ENCODE data around the gene ECHDC3. TPM values are rescaled to one million over a fixed set of nuclear protein-coding genes. Genes with fewer than 3 reads are reported as not detected.

Gene ECHDC3
- total RNA-seq, 6 experiments from 2014 or later = 0.10 to 1.4 (median 0.23) TPM; not detected in 1

DNA sequence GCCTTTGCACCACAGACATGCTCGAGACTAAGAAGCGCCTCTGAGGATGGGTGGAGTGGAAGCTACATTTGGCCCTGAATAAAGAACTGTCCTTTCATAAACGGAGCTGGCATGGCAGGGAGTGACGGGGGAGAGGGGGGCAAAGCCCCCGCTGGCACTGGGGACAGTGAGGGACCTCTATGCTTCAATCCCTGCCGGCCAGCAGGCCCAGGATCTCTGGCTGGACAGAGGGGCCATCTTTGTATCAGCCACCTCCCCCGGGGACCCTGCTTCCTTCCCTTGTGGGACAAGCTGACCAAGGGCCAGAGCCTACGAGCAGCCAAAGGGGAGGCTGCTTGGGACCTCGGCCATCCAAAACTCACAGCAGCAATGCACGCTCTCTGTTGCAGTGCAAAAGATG is 28.2 kb upstream of the ECHDC3 start:
- no peak for DNase-seq
- Mint-ChIP-seq H3K9me3 (peaks cover 9% of the 10 kb centered on the region; the same call in 1 of the 2 replicates), H3K27me3 (ENCODE audit: insufficient read depth) (peaks cover 38% of the 10 kb centered on the region), H3K36me3 (ENCODE audit: low read depth) (no peaks in the 10 kb centered on the region), H3K4me3 (no peak overlapping the region), H3K4me1 (ENCODE audit: low read depth) (peaks cover 6% of the 10 kb centered on the region; the same call in 1 of the 2 replicates), H3K27ac (no peak overlapping the region)
- TF ChIP-seq CTCF (IDR thresholded peaks at IDR 0.05) = no peak

DNA sequence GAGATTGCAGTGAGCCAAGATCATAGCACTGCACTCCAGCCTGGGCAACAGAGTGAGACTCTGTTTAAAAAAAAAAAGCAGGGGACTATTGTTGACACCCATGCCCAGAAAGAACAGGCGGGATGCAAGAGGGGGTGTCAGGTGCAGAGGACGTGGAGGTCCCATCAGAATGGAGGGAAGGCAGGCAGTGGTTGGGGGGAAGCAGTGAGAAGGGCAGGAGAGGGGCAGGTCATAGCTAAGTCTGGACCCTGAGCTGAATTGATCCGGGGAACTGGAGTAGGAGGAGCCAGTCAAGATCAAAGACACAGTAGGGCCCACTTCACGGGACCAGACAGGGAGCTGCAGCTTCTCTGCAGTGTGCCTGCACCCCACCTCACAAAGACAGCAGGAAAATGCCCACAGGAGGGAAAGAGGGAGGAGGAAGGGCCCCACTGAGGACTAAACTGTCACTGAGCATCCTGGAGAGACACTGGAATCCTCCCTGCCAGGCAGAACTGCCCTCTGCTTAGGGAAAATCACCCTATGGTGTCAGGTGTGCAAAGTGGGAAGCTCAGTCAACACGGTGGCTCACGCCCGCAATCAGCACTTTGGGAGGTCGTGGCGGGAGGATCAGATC is 27.3 kb upstream of the ECHDC3 start:
- DNase-seq = no peak
- Mint-ChIP-seq H3K4me1 (ENCODE audit: low read depth) (peaks cover 11% of the 10 kb centered on the region; the same call in 1 of the 2 replicates), H3K4me3 (no peak overlapping the region), H3K27ac (no peak overlapping the region), H3K36me3 (ENCODE audit: low read depth) (no peaks in the 10 kb centered on the region), H3K27me3 (ENCODE audit: insufficient read depth) (peaks cover 35% of the 10 kb centered on the region), H3K9me3 (peaks cover 9% of the 10 kb centered on the region; the same call in 1 of the 2 replicates)
- TF ChIP-seq CTCF (IDR thresholded peaks at IDR 0.05) = no peak

DNA sequence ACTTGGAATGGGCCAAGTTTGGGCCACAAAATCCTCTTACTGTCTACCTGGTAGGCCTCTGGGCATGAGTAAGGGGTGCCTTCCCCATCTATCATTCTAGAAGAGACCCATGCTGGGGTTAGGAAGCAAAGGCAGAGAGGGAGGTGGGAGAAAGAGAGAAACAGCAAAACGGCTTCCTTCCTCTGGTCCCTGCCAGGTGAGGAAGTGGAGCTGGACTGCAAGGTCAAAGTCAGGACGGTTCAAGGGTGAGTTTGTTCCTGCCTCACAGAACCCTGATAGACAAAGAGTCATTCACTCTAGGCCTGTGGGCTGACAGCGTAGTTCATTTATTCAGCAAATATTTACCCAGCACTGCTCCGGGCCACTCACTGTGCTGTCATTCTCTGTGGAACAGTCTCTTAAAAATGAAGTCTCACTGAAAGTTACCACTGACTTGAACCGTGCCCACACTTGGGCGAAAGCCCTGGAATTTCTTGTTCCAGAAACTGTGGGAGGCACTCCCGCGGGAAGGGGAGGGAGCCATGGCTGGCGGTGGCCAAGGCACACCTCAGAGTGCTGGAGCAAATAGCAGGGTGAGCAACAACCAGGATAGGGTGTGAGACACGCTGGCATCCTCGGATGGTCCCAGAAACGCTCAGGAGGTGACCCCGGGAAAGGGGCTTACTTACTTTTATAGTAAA is 26.2 kb upstream of the ECHDC3 start:
- H3K36me3 Mint-ChIP-seq (ENCODE audit: low read depth) = no peaks in the 10 kb centered on the region
- no peak for DNase-seq
- peaks cover 9% of the 10 kb centered on the region; the same call in 1 of the 2 replicates for H3K9me3 Mint-ChIP-seq
- H3K4me3 Mint-ChIP-seq = no peak overlapping the region
- peaks cover 41% of the 10 kb centered on the region for H3K27me3 Mint-ChIP-seq (ENCODE audit: insufficient read depth)
- no peak for TF ChIP-seq CTCF (IDR thresholded peaks at IDR 0.05)
- H3K27ac Mint-ChIP-seq = no peak overlapping the region
- peaks cover 13% of the 10 kb centered on the region; the same call in 1 of the 2 replicates for H3K4me1 Mint-ChIP-seq (ENCODE audit: low read depth)

- TF ChIP-seq CTCF (IDR thresholded peaks at IDR 0.05) = no peak
- no peak overlapping the region for H3K4me3 Mint-ChIP-seq
- peaks cover 13% of the 10 kb centered on the region; the same call in 1 of the 2 replicates for H3K4me1 Mint-ChIP-seq (ENCODE audit: low read depth)
- no peak for DNase-seq
- H3K27me3 Mint-ChIP-seq (ENCODE audit: insufficient read depth) = peaks cover 44% of the 10 kb centered on the region
- no peak overlapping the region for H3K27ac Mint-ChIP-seq
- no peaks in the 10 kb centered on the region for H3K36me3 Mint-ChIP-seq (ENCODE audit: low read depth)
- peaks cover 9% of the 10 kb centered on the region; the same call in 1 of the 2 replicates for H3K9me3 Mint-ChIP-seq
These were observed 25.5 kb upstream of the ECHDC3 start for GRCh38 chr10:11716686-11717085.

DNA sequence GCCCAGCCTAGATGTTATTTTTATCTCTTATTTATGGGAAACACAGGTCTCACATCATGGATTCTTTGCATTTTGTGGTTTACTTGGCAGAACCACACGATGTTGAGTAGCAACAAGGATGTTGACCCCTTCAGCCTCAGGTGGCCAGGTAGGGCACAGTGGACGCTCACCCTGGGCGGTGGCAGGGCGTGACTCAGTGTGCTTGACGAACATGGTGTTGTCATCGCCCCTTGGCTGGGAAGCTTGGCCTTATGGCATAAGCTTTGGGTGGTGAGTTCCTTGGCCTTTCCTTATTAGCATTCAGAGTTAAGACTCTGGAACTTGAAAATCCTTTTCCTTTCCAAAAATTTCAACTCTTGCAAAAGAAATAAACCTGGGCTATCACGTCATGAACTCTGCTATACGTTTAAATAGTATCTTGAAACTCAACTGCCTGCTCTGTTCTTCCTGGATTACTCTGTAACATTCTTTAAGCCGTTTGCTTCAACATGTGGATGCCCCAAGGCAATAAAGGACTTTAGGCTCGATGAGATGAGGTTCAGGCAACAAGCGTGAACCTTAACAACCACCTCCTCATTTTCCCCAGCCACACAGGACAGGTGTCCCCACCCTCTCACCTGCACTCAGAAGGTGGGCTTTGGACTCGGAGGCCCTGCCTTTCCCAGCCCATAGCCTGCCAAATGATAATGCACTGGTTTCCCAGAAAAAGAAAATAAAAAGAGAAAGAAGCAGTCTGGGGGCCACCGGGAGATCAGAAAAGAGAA is 22.5 kb upstream of the ECHDC3 start:
- peaks cover 9% of the 10 kb centered on the region; the same call in 1 of the 2 replicates for H3K9me3 Mint-ChIP-seq
- no peak for TF ChIP-seq CTCF (IDR thresholded peaks at IDR 0.05)
- H3K4me3 Mint-ChIP-seq = no peak overlapping the region
- H3K36me3 Mint-ChIP-seq (ENCODE audit: low read depth) = no peaks in the 10 kb centered on the region
- H3K4me1 Mint-ChIP-seq (ENCODE audit: low read depth) = peaks cover 6% of the 10 kb centered on the region; the same call in 1 of the 2 replicates
- no peak overlapping the region for H3K27ac Mint-ChIP-seq
- no peak for DNase-seq
- H3K27me3 Mint-ChIP-seq (ENCODE audit: insufficient read depth) = peaks cover 32% of the 10 kb centered on the region
